SU-DHL-6 (cell line): ENCODE measurements around the gene TRAPPC8.
"Not testable (repeated sequence)": the region's sequence is repeated elsewhere in the genome, so short reads cannot be mapped to it uniquely, and the experiment has no call there.

Experiments
- CTCF ChIP-seq: fragments of 200-600 bp; sonication (generic); IDR thresholded peaks from one replicate; pipeline ENCODE4 v1.5.1; 2017; ENCODE audit warnings: antibody characterized with exemption, mild to moderate bottlenecking, low read length, moderate library complexity; ENCODE audit not compliant: insufficient read depth, poor library complexity, severe bottlenecking
- EZH2phosphoT487 ChIP-seq: fragments of 200-600 bp; sonication (generic), shearing (Covaris generic); conservative IDR thresholded peaks from 2 replicates; pipeline ENCODE4 v1.6.1; 2018; ENCODE audit warnings: mild to moderate bottlenecking, antibody characterized with exemption, low read length, moderate library complexity, mixed read lengths

GRCh38 chr18:31899771-31900170 lies 43.2 kb downstream of the TRAPPC8 start:
- not testable (repeated sequence) for TF ChIP-seq CTCF, EZH2phosphoT487
